Measurements from ENCODE around the gene SLC13A3.
A peak's percentile ranks its signal among the peaks of the same experiment; 100 is the strongest.

The SLC13A3 gene

DNA sequence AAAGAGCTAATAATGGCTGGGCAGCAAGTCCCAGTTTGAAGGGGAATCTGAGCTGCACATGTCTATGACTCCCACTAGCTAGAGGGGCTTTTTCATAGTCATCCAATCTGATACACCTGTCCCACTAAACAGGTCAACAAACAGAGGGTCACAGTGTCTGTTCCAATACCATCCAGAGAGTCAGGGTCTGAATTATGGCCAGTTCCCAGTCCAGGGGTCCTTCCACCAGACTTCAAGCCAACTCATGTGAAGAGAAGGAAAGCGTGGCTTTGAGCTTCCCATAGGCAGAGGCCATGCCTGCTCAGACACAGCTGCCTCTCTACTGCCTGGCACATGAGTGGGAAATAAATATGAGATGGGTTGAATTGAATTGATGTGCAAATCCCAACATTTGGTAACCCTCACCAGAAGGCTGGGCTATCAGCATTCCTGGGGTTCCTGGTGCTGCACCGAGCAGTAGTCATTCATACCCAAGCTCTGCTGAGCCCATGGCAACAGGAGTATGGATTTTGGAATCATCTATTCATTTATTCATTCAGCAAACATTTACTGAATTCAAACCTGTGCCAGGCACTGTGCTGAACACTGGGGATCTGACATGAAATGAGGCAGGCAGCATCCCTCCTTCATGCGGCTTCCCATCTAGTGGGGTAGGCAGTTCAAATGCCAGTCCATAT, 20.7 kb upstream of the SLC13A3 start:
- Histone ChIP-seq H3K14ac (ENCODE audit: low read length in 2 of 2) (no peak overlapping the region), H3K9ac (ENCODE audit: low read length) (no peak overlapping the region), H3K27ac (ENCODE audit: low read length, poor library complexity, severe bottlenecking) (no peak overlapping the region), H3K23ac (ENCODE audit: low read length in 2 of 2) (no peak overlapping the region), H3K18ac (ENCODE audit: low read depth in 1 of 2, low read length in 2 of 2) (no peak overlapping the region), H2BK15ac (ENCODE audit: low read depth, poor library complexity, severe bottlenecking) (no peak overlapping the region), H3K4ac (ENCODE audit: low read depth in 1 of 2, low read length in 2 of 2) (no peak overlapping the region), H3K4me3 (ENCODE audit: insufficient read depth in 1 of 2, low read depth in 1 of 2, low read length in 2 of 2) (no peak overlapping the region), H2AFZ (ENCODE audit: low read depth, low read length) (no peak overlapping the region), H2BK5ac (ENCODE audit: low read depth, low read length, poor library complexity, severe bottlenecking) (no peak overlapping the region), H2BK12ac (ENCODE audit: low read length in 2 of 2) (no peak overlapping the region), H3K4me2 (ENCODE audit: low read length, poor library complexity, severe bottlenecking) (no peak overlapping the region), H2BK120ac (ENCODE audit: low read depth, low read length) (no peak overlapping the region), H3K79me1 (replicated peaks; ENCODE audit: low read length, poor library complexity, severe bottlenecking) (peaks cover 5% of the 10 kb centered on the region), H3K9me3 (ENCODE audit: control insufficient read depth, low read length) (peaks cover 34% of the 10 kb centered on the region), H2AK5ac (ENCODE audit: low read length, severe bottlenecking) (no peak overlapping the region), H4K91ac (ENCODE audit: low read length) (no peak overlapping the region), H3K36me3 (ENCODE audit: control insufficient read depth in 1 of 2, insufficient read depth in 2 of 2, low read depth in 1 of 2, low read length in 2 of 2) (peaks cover 0 to 28% of the 10 kb centered on the region in 2 experiments), H4K8ac (ENCODE audit: low read length) (no peak overlapping the region), H3K4me1 (ENCODE audit: control insufficient read depth, insufficient read depth, low read depth, low read length) (peaks cover 4% of the 10 kb centered on the region), H3K27me3 (ENCODE audit: control insufficient read depth in 1 of 2, insufficient read depth in 1 of 2, low read length in 2 of 2) (no peaks in the 10 kb centered on the region)
- 90% methylated on average over 3 of the region's 3 CpGs for WGBS
- no peak for DNase-seq

DNA sequence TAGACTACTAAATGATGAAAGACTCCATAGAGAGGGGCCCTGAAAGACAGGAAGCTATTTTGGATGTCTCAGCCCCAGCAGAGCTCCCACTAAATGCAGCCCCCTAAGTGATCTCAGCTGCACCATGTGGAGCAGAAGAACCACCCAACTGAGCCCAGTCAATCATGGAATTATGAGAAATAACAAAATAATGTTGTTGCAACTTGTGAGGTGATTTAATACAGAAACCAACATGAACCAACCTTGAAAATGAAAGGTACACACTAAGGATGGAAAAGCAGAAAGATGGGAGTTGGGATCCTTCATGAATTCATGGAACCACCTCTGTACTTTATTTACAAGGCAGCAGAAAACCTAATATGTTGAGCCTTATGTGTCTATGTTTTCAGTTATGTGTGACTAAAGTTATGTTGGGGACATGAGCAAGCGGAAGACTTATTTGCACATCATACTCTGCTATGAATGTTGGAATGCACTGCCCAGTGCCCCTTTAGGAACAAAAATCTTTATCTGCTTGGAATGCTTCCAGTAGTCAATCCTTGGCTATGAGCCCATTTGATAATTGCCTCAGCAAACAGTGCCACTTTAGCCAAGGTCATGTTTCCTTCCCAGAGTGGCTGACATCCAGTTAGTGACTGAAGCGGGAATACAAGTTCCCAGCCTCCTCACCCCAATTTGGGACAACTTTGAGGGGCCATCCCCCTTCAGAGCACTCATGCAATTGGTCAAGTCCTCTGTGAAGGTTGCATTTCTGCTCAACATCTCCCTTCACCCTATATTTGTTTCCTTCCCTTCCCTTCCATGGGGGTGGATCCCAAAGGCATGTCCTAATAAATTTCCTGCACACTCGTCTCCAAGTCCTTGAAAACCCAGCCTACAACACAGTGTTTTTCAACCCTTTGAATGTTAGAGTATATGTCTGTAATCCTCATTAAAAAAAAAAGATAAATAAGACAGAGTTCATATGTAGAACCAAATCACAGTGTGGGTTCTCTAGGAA, 19.6 kb upstream of the SLC13A3 start:
- no peak overlapping the region for H2BK120ac ChIP-seq (ENCODE audit: low read depth, low read length)
- H3K9me3 ChIP-seq (ENCODE audit: control insufficient read depth, low read length) = peaks cover 34% of the 10 kb centered on the region
- no peak overlapping the region for H4K8ac ChIP-seq (ENCODE audit: low read length)
- no peak overlapping the region for H3K9ac ChIP-seq (ENCODE audit: low read length)
- no peak overlapping the region for H3K14ac ChIP-seq (ENCODE audit: low read length in 2 of 2)
- no peak overlapping the region for H3K27ac ChIP-seq (ENCODE audit: low read length, poor library complexity, severe bottlenecking)
- no peak overlapping the region for H2AFZ ChIP-seq (ENCODE audit: low read depth, low read length)
- no peak overlapping the region for H2AK5ac ChIP-seq (ENCODE audit: low read length, severe bottlenecking)
- WGBS = 96% methylated on average over 2 of the region's 3 CpGs
- no peak overlapping the region for H4K91ac ChIP-seq (ENCODE audit: low read length)
- H3K27me3 ChIP-seq (ENCODE audit: control insufficient read depth in 1 of 2, insufficient read depth in 1 of 2, low read length in 2 of 2) = no peaks in the 10 kb centered on the region
- H3K36me3 ChIP-seq (ENCODE audit: control insufficient read depth in 1 of 2, insufficient read depth in 2 of 2, low read depth in 1 of 2, low read length in 2 of 2) = peaks cover 0 to 32% of the 10 kb centered on the region in 2 experiments
- peaks cover 5% of the 10 kb centered on the region for H3K79me1 ChIP-seq (replicated peaks; ENCODE audit: low read length, poor library complexity, severe bottlenecking)
- H3K4me2 ChIP-seq (ENCODE audit: low read length, poor library complexity, severe bottlenecking) = no peak overlapping the region
- no peak overlapping the region for H3K4ac ChIP-seq (ENCODE audit: low read depth in 1 of 2, low read length in 2 of 2)
- H2BK5ac ChIP-seq (ENCODE audit: low read depth, low read length, poor library complexity, severe bottlenecking) = no peak overlapping the region
- H3K18ac ChIP-seq (ENCODE audit: low read depth in 1 of 2, low read length in 2 of 2) = no peak overlapping the region
- no peak for DNase-seq
- peaks cover 4% of the 10 kb centered on the region for H3K4me1 ChIP-seq (ENCODE audit: control insufficient read depth, insufficient read depth, low read depth, low read length)
- H3K4me3 ChIP-seq (ENCODE audit: insufficient read depth in 1 of 2, low read depth in 1 of 2, low read length in 2 of 2) = peak overlapping the region in 1 of 2 experiments; percentile 44
- no peak overlapping the region for H2BK15ac ChIP-seq (ENCODE audit: low read depth, poor library complexity, severe bottlenecking)
- no peak overlapping the region for H2BK12ac ChIP-seq (ENCODE audit: low read length in 2 of 2)
- no peak overlapping the region for H3K23ac ChIP-seq (ENCODE audit: low read length in 2 of 2)

DNA sequence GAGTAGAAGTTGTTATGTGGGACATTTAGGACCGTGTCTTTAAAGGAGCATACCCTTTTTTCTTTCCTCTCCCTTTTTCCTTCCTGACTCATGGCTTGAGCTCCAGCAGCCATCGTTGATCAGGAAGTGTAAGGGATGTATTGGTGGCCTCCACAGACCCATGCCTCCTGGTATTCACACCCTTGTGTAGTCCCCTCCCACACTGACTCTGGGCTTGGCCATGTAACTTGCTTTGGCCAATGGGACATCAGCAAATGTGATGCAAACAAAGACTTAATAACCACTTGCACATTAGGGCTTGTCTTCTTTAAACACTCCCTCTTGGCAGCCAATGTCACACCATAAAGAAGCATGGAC, 18.9 kb upstream of the SLC13A3 start:
- Histone ChIP-seq H3K23ac (ENCODE audit: low read length in 2 of 2) (no peak overlapping the region), H3K4me1 (ENCODE audit: control insufficient read depth, insufficient read depth, low read depth, low read length) (peaks cover 4% of the 10 kb centered on the region), H3K79me1 (replicated peaks; ENCODE audit: low read length, poor library complexity, severe bottlenecking) (peaks cover 5% of the 10 kb centered on the region), H2BK12ac (ENCODE audit: low read length in 2 of 2) (no peak overlapping the region), H2AFZ (ENCODE audit: low read depth, low read length) (no peak overlapping the region), H3K27ac (ENCODE audit: low read length, poor library complexity, severe bottlenecking) (no peak overlapping the region), H2BK120ac (ENCODE audit: low read depth, low read length) (no peak overlapping the region), H2AK5ac (ENCODE audit: low read length, severe bottlenecking) (no peak overlapping the region), H3K18ac (ENCODE audit: low read depth in 1 of 2, low read length in 2 of 2) (no peak overlapping the region), H3K36me3 (ENCODE audit: control insufficient read depth in 1 of 2, insufficient read depth in 2 of 2, low read depth in 1 of 2, low read length in 2 of 2) (peaks cover 0 to 37% of the 10 kb centered on the region in 2 experiments), H2BK15ac (ENCODE audit: low read depth, poor library complexity, severe bottlenecking) (no peak overlapping the region), H3K4me2 (ENCODE audit: low read length, poor library complexity, severe bottlenecking) (no peak overlapping the region), H2BK5ac (ENCODE audit: low read depth, low read length, poor library complexity, severe bottlenecking) (no peak overlapping the region), H3K9me3 (ENCODE audit: control insufficient read depth, low read length) (peaks cover 34% of the 10 kb centered on the region), H3K4me3 (ENCODE audit: insufficient read depth in 1 of 2, low read depth in 1 of 2, low read length in 2 of 2) (peak overlapping the region in 1 of 2 experiments; percentile 44), H3K27me3 (ENCODE audit: control insufficient read depth in 1 of 2, insufficient read depth in 1 of 2, low read length in 2 of 2) (no peaks in the 10 kb centered on the region), H3K4ac (ENCODE audit: low read depth in 1 of 2, low read length in 2 of 2) (no peak overlapping the region), H4K91ac (ENCODE audit: low read length) (no peak overlapping the region), H3K9ac (ENCODE audit: low read length) (no peak overlapping the region), H4K8ac (ENCODE audit: low read length) (no peak overlapping the region), H3K14ac (ENCODE audit: low read length in 2 of 2) (no peak overlapping the region)
- no peak for DNase-seq
- 63% methylated on average over 1 of the region's 2 CpGs for WGBS

DNA sequence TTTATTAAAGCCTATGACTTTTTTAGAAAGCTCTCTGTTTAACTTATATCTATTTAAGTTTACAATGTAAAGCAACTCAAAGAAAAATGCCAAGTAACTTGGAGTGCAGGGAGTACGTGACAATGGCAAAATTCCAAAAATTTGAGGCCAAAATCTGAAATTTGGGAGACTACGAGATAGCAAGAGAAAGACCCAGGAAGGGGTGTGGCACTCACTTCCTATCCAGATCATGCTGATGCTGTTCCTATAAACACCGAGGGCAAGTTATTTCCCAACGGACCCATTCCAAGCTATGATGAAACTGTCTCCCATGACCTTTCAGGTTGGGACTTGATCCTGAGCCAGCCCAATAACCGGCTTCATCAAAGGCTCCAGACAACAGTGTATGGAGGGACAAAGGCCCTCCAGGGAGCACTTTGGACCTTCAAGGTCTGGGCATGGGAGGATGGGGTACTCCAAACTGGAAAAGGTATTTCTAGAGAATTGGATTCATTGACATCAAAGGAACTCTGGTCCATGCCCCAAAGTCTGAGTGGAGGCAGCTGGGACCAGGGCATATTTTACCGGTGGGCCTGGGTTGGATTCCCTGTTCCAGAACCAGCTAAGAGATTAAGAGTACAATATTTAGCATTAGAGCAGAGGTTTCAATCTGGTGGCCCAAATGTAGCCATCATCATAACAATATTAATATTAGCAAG, 15.7 kb upstream of the SLC13A3 start:
- H3K27ac ChIP-seq (ENCODE audit: low read length, poor library complexity, severe bottlenecking) = no peak overlapping the region
- no peak overlapping the region for H2AK5ac ChIP-seq (ENCODE audit: low read length, severe bottlenecking)
- no peak overlapping the region for H3K14ac ChIP-seq (ENCODE audit: low read length in 2 of 2)
- peaks cover 0 to 54% of the 10 kb centered on the region in 2 experiments for H3K36me3 ChIP-seq (ENCODE audit: control insufficient read depth in 1 of 2, insufficient read depth in 2 of 2, low read depth in 1 of 2, low read length in 2 of 2)
- no peak overlapping the region for H3K23ac ChIP-seq (ENCODE audit: low read length in 2 of 2)
- no peak overlapping the region for H4K91ac ChIP-seq (ENCODE audit: low read length)
- no peak overlapping the region for H3K9ac ChIP-seq (ENCODE audit: low read length)
- no peak overlapping the region for H3K4ac ChIP-seq (ENCODE audit: low read depth in 1 of 2, low read length in 2 of 2)
- H3K27me3 ChIP-seq (ENCODE audit: control insufficient read depth in 1 of 2, insufficient read depth in 1 of 2, low read length in 2 of 2) = no peaks in the 10 kb centered on the region
- 90% methylated on average over 6 of the region's 6 CpGs for WGBS
- no peak overlapping the region for H2BK15ac ChIP-seq (ENCODE audit: low read depth, poor library complexity, severe bottlenecking)
- no peak overlapping the region for H3K18ac ChIP-seq (ENCODE audit: low read depth in 1 of 2, low read length in 2 of 2)
- no peak overlapping the region for H2BK5ac ChIP-seq (ENCODE audit: low read depth, low read length, poor library complexity, severe bottlenecking)
- H3K4me3 ChIP-seq (ENCODE audit: insufficient read depth in 1 of 2, low read depth in 1 of 2, low read length in 2 of 2) = no peak overlapping the region
- H3K9me3 ChIP-seq (ENCODE audit: control insufficient read depth, low read length) = peaks cover 22% of the 10 kb centered on the region
- H3K4me2 ChIP-seq (ENCODE audit: low read length, poor library complexity, severe bottlenecking) = no peak overlapping the region
- no peak overlapping the region for H4K8ac ChIP-seq (ENCODE audit: low read length)
- H2BK120ac ChIP-seq (ENCODE audit: low read depth, low read length) = no peak overlapping the region
- H3K4me1 ChIP-seq (ENCODE audit: control insufficient read depth, insufficient read depth, low read depth, low read length) = no peaks in the 10 kb centered on the region
- H2AFZ ChIP-seq (ENCODE audit: low read depth, low read length) = no peak overlapping the region
- no peaks in the 10 kb centered on the region for H3K79me1 ChIP-seq (replicated peaks; ENCODE audit: low read length, poor library complexity, severe bottlenecking)
- no peak for DNase-seq
- H2BK12ac ChIP-seq (ENCODE audit: low read length in 2 of 2) = no peak overlapping the region
